ENCODE measurements around the gene ROBO1. TPM values are rescaled to one million over a fixed set of nuclear protein-coding genes. Genes with fewer than 3 reads are reported as not detected.
A peak's percentile ranks its signal among the peaks of the same experiment; 100 is the strongest.

The ROBO1 gene
- polyA plus RNA-seq, 4 donors, result 98.5 to 142 (median 110) TPM

GRCh38 chr3:78995087-78995486 is 772.7 kb downstream of the ROBO1 start:
- DNase-seq (ENCODE audit: low read depth in 4 of 4, low spot score in 3 of 4), result no peak

GRCh38 chr3:78994174-78995027 is 773.4 kb downstream of the ROBO1 start:
- peak in 1 of 4 donors; percentile 65 for DNase-seq (ENCODE audit: low read depth in 4 of 4, low spot score in 3 of 4)

GRCh38 chr3:78993375-78993774 is 774.4 kb downstream of the ROBO1 start:
- no peak for DNase-seq (ENCODE audit: low read depth in 4 of 4, low spot score in 3 of 4)

- DNase-seq (ENCODE audit: low read depth in 4 of 4, low spot score in 3 of 4), result no peak
Measured at GRCh38 chr3:78992830-78993229, 775.0 kb downstream of the ROBO1 start.

GRCh38 chr3:78992400-78992799 is 775.4 kb downstream of the ROBO1 start:
- DNase-seq (ENCODE audit: low read depth in 4 of 4, low spot score in 3 of 4), result no peak

- no peak for DNase-seq (ENCODE audit: low read depth in 4 of 4, low spot score in 3 of 4)
Measured at GRCh38 chr3:78991656-78992055, 776.1 kb downstream of the ROBO1 start.

- no peak for DNase-seq (ENCODE audit: low read depth in 4 of 4, low spot score in 3 of 4)
Measured at GRCh38 chr3:78990156-78990555, 777.6 kb downstream of the ROBO1 start.

- no peak for DNase-seq (ENCODE audit: low read depth in 4 of 4, low spot score in 3 of 4)
Measured at GRCh38 chr3:78988324-78988723, 779.5 kb downstream of the ROBO1 start.

GRCh38 chr3:78986416-78987101 is 781.2 kb downstream of the ROBO1 start:
- no peak for DNase-seq (ENCODE audit: low read depth in 4 of 4, low spot score in 3 of 4)

- DNase-seq (ENCODE audit: low read depth in 4 of 4, low spot score in 3 of 4), result no peak
Measured at GRCh38 chr3:78985981-78986380, 781.8 kb downstream of the ROBO1 start.

GRCh38 chr3:78979028-78979427 is 788.8 kb downstream of the ROBO1 start:
- DNase-seq (ENCODE audit: low read depth in 4 of 4, low spot score in 3 of 4), result no peak

- no peak for DNase-seq (ENCODE audit: low read depth in 4 of 4, low spot score in 3 of 4)
Measured at GRCh38 chr3:78978037-78978436, 789.8 kb downstream of the ROBO1 start.

GRCh38 chr3:78977073-78977472 is 790.7 kb downstream of the ROBO1 start:
- no peak for DNase-seq (ENCODE audit: low read depth in 4 of 4, low spot score in 3 of 4)

- DNase-seq (ENCODE audit: low read depth in 4 of 4, low spot score in 3 of 4), result no peak
Measured at GRCh38 chr3:78976200-78976599, 791.6 kb downstream of the ROBO1 start.

- no peak for DNase-seq (ENCODE audit: low read depth in 4 of 4, low spot score in 3 of 4)
Measured at GRCh38 chr3:78974181-78974790, 793.5 kb downstream of the ROBO1 start.

- no peak for DNase-seq (ENCODE audit: low read depth in 4 of 4, low spot score in 3 of 4)
Measured at GRCh38 chr3:78972617-78973301, 795.0 kb downstream of the ROBO1 start.

GRCh38 chr3:78970656-78971055 is 797.1 kb downstream of the ROBO1 start:
- DNase-seq (ENCODE audit: low read depth in 4 of 4, low spot score in 3 of 4), result no peak

GRCh38 chr3:78969483-78969882 is 798.3 kb downstream of the ROBO1 start:
- DNase-seq (ENCODE audit: low read depth in 4 of 4, low spot score in 3 of 4), result no peak

- no peak for DNase-seq (ENCODE audit: low read depth in 4 of 4, low spot score in 3 of 4)
Measured at GRCh38 chr3:78967061-78967460, 800.7 kb downstream of the ROBO1 start.

GRCh38 chr3:78963771-78964170 is 804.0 kb downstream of the ROBO1 start:
- no peak for DNase-seq (ENCODE audit: low read depth in 4 of 4, low spot score in 3 of 4)

GRCh38 chr3:78957456-78957855 is 810.3 kb downstream of the ROBO1 start:
- no peak for DNase-seq (ENCODE audit: low read depth in 4 of 4, low spot score in 3 of 4)
